Adrenal gland (tissue), 12 donors: ENCODE results near the gene HOXD12. TPM values are rescaled to one million over a fixed set of nuclear protein-coding genes. Genes with fewer than 3 reads are reported as not detected.

Experiments
- DNase-seq, 7 donors: peaks; one replicate each; pipeline ENCODE4 v3.0.0-alpha.2; 2019 to 2020
- H3K27ac ChIP-seq, 5 donors: fragments of 200-600 bp; sonication (generic) in 4 of 5; 1 replicate in 3 of 5; 2 replicates in 2 of 5; pipeline versions ENCODE4 v1.5.1 to v1.8.0; 2016 to 2020; ENCODE audit warnings: mild to moderate bottlenecking in 1 of 5
- H3K27me3 ChIP-seq: fragments of 200-600 bp; 2 replicates; pipeline ENCODE4 v1.8.0; 2021
- H3K36me3 ChIP-seq, 2 donors: fragments of 200-600 bp; replicated peaks in 1 of 2; 1 replicate in 1 of 2; 2 replicates in 1 of 2; pipeline versions ENCODE4 v1.5.1 to v1.8.0; 2018 to 2022
- H3K4me1 ChIP-seq, 2 donors: fragments of 200-600 bp; replicated peaks in 1 of 2; 1 replicate in 1 of 2; 2 replicates in 1 of 2; pipeline versions ENCODE4 v1.5.1 to v1.8.0; 2018 to 2021
- H3K4me3 ChIP-seq, 4 donors: fragments of 200-600 bp; sonication (generic) in 3 of 4; one replicate each; pipeline ENCODE4 v1.5.1; 2016 to 2018
- H3K9me3 ChIP-seq, 3 donors: fragments of 200-600 bp; sonication (generic) in 1 of 3; replicated peaks in 1 of 3; 1 replicate in 2 of 3; 2 replicates in 1 of 3; pipeline versions ENCODE4 v1.5.1 to v1.8.0; 2016 to 2021
- CTCF ChIP-seq, 6 experiments: fragments of 450-650 bp in 4 of 6; fragments of 200-600 bp in 2 of 6; sonication (generic) in 1 of 6; IDR thresholded peaks; 1 replicate in 5 of 6; 2 replicates in 1 of 6; pipeline versions ENCODE4 v1.5.1 to v1.8.0; 2016 to 2021; ENCODE audit warnings: antibody characterized with exemption in 6 of 6, mild to moderate bottlenecking in 2 of 6, moderate library complexity in 1 of 6
- POLR2A ChIP-seq, 2 donors: fragments of 450-650 bp; IDR thresholded peaks; one replicate each; pipeline ENCODE4 v1.6.1; 2017; ENCODE audit warnings: antibody characterized with exemption in 2 of 2, mild to moderate bottlenecking in 2 of 2, moderate library complexity in 1 of 2
- WGBS, 4 donors: extraction: QIAGEN DNeasy Blood & Tissue Kit in 2 of 4; methylation state at CpG; one replicate each; pipeline versions ENCODE4 v1.1.5 to v1.1.7; 2013 to 2017; 5-methylcytosine and 5-hydroxymethylcytosine counted together
- intact Hi-C, 2 donors: fragments of 100-400 bp; cut with DNase I; formaldehyde crosslinking; loops; one replicate each; pipeline versions ENCODE4 v1.14.1 to v1.15.0; 2022 to 2023
- polyA plus RNA-seq, 3 donors: library from polyadenylated mRNA; stranded (reverse); fragments of 200-250 nt in 2 of 3; fragments of 350-450 nt in 1 of 3; fragmentation: Illumina TruSeq in 1 of 3; extraction: RNeasy Lipid Tissue Mini Kit (QIAGEN cat#74804) in 1 of 3; gene quantifications; one replicate each; pipeline ENCODE4 v1.2.3, GENCODE V29; 2013 to 2014
- total RNA-seq, 9 donors: library from RNA; depleted of rRNA in 4 of 9; stranded (reverse); fragments of >200 nt in 4 of 9; fragments of 120-200 nt in 1 of 9; fragmentation: NEBNext Ultra II Directional in 1 of 9; extraction: Animal tissue kit (Norgen Biotek cat#: 25700) in 1 of 9; gene quantifications; one replicate each; pipeline versions ENCODE4 v1.1.0 to v1.2.4, GENCODE V29; 2013 to 2023
- donor health status: healthy with polysubstance abuse.
- donor health status: Bipolar disorder and iron deficiency.
- donor health status: DM: yes; HTN: yes; CAD: no.
- donor health status: DM: no; HTN: no; CAD: no.
- donor health status: DM: no; HTN: no; CAD: no.
- donor health status: DM: yes; HTN: yes; CAD: no.

HOXD12 gene
- total and polyA plus RNA-seq, 12 donors = not detected

- WGBS, 4 donors = 10 to 13% (median 11%) methylated on average over 33 to 58 of the region's 58 CpGs
- Histone ChIP-seq H3K27me3 (peaks cover 96% of the 10 kb centered on the region), H3K4me1 (peaks cover 0 to 21% of the 10 kb centered on the region in 2 donors), H3K4me3 (no peak overlapping the region), H3K27ac (no peak overlapping the region), H3K36me3 (no peaks in the 10 kb centered on the region), H3K9me3 (no peaks in the 10 kb centered on the region)
- TF ChIP-seq POLR2A (IDR thresholded peaks at IDR 0.05) (no peak), CTCF (IDR thresholded peaks at IDR 0.05) (no peak)
- DNase-seq = no peak
- intact Hi-C loops = no loop called here
Measured at GRCh38 chr2:176071330-176072291, 28.0 kb upstream of the HOXD12 start.

- H3K4me3 ChIP-seq = no peak overlapping the region
- intact Hi-C loops = no loop called here
- DNase-seq = no peak
- H3K27ac ChIP-seq = no peak overlapping the region
- peaks cover 0 to 17% of the 10 kb centered on the region in 2 donors for H3K4me1 ChIP-seq
- TF ChIP-seq POLR2A (IDR thresholded peaks at IDR 0.05) (no peak), CTCF (IDR thresholded peaks at IDR 0.05) (no peak)
- WGBS, 4 donors = 27 to 38% (median 35%) methylated on average over 5 of the region's 5 CpGs
- H3K36me3 ChIP-seq = no peaks in the 10 kb centered on the region
- no peaks in the 10 kb centered on the region for H3K9me3 ChIP-seq
- H3K27me3 ChIP-seq = peaks cover 96% of the 10 kb centered on the region
Measured at GRCh38 chr2:176072292-176072669, 27.3 kb upstream of the HOXD12 start.

GRCh38 chr2:176072951-176073904 lies 26.4 kb upstream of the HOXD12 start:
- intact Hi-C loops = no loop called here
- DNase-seq = no peak
- H3K27me3 ChIP-seq = peaks cover 96% of the 10 kb centered on the region

More at GRCh38 chr2:176072951-176073904, 26.4 kb upstream of the HOXD12 start:
- no peaks in the 10 kb centered on the region for H3K9me3 ChIP-seq
- WGBS, 4 donors = 8 to 10% (median 9%) methylated on average over 22 to 29 of the region's 29 CpGs
- no peak overlapping the region for H3K27ac ChIP-seq
- H3K4me3 ChIP-seq = no peak overlapping the region
- TF ChIP-seq CTCF (IDR thresholded peaks at IDR 0.05) (no peak), POLR2A (IDR thresholded peaks at IDR 0.05) (no peak)
- no peaks in the 10 kb centered on the region for H3K36me3 ChIP-seq
- peaks cover 0 to 10% of the 10 kb centered on the region in 2 donors for H3K4me1 ChIP-seq
